ENCODE data around the gene LYRM2.

DNA sequence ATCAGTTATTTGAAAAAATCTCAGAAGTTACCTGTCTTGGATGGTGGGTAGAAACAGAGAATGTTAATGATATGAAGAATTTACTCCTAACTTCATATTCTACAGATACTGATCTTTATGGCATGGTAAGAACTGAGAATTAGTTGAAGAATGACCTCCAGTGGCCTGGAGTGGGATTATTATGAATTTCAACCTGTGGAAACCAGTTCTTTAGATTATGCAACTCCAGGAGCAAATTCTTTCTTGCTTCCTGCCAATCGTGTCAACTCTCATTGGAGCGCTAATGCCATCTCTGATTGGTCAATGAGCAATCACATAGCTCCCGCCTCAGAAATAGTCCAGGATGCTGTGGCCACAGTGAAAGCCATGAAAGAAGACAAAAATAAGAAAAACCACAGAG, 40.6 kb downstream of the LYRM2 start:
- TF ChIP-seq, protein P1, sequence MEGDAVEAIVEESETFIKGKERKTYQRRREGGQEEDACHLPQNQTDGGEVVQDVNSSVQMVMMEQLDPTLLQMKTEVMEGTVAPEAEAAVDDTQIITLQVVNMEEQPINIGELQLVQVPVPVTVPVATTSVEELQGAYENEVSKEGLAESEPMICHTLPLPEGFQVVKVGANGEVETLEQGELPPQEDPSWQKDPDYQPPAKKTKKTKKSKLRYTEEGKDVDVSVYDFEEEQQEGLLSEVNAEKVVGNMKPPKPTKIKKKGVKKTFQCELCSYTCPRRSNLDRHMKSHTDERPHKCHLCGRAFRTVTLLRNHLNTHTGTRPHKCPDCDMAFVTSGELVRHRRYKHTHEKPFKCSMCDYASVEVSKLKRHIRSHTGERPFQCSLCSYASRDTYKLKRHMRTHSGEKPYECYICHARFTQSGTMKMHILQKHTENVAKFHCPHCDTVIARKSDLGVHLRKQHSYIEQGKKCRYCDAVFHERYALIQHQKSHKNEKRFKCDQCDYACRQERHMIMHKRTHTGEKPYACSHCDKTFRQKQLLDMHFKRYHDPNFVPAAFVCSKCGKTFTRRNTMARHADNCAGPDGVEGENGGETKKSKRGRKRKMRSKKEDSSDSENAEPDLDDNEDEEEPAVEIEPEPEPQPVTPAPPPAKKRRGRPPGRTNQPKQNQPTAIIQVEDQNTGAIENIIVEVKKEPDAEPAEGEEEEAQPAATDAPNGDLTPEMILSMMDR (conservative IDR thresholded peaks at IDR 0.05), result peak; percentile 19
- no peak for TF ChIP-seq ZFX (IDR thresholded peaks at IDR 0.05)

All from C4-2B (cell line).